HCT116 (cell line): ENCODE data around the gene FRY. TPM values are rescaled to one million over a fixed set of nuclear protein-coding genes. Genes with fewer than 3 reads are reported as not detected.

Experiments
- ATAC-seq: fragments of 200-7000 bp; cut with Tn5 transposase; 2 replicates; pipeline ENCODE4 v1.9.1; 2020; ENCODE audit warnings: mild to moderate bottlenecking, moderate library complexity
- BruUV-seq: library from RNA; stranded (reverse); fragments of 400-500 nt; replicated peaks from 2 replicates; lab custom pipeline; 2021; lab: Mats Ljungman, UMichigan
- CTCF ChIA-PET: fragments of 300-600 bp; sonication (Branson Sonifier 250); formaldehyde crosslinking; loops from one replicate; lab custom pipeline; 2021; ENCODE audit warnings: antibody characterized with exemption; lab: Charles Lee
- POLR2A ChIA-PET: fragments of 300-600, 350-600 bp; sonication (Branson Sonifier 250); formaldehyde crosslinking; loops from one replicate; lab custom pipeline; 2021; ENCODE audit warnings: antibody characterized with exemption; lab: Charles Lee
- RAD21 ChIA-PET, 2 experiments: fragments of 300-600 bp; sonication (Branson Sonifier 250); formaldehyde crosslinking; loops; one replicate each; lab custom pipeline; 2023; ENCODE audit warnings: low total read pairs in 2 of 2; ENCODE audit not compliant: uncharacterized antibody in 2 of 2, unreplicated experiment in 2 of 2, low non-redundant PET in 1 of 2; lab: Charles Lee
- DNase-seq: peaks from one replicate; pipeline ENCODE4 v3.0.0-alpha.2; 2010; ENCODE audit warnings: low read depth, low spot score
- H2AFZ ChIP-seq: fragments of 200-600 bp; shearing (Covaris generic), sonication (generic); 2 replicates; pipeline ENCODE4 v1.6.1; 2017; ENCODE audit warnings: low read depth, mixed run types, mixed read lengths, antibody characterized with exemption, low read length; ENCODE audit not compliant: poor library complexity, severe bottlenecking
- H3K27ac ChIP-seq: 2 replicates; pipeline ENCODE4 v1.5.1; 2012; ENCODE audit warnings: low read depth, low read length
- H3K27me3 ChIP-seq: fragments of 200-600 bp; sonication (generic); 2 replicates; pipeline ENCODE4 v1.6.1; 2016; ENCODE audit warnings: mixed run types, low read length, mixed read lengths; ENCODE audit not compliant: insufficient read depth
- H3K36me3 ChIP-seq, 2 experiments: fragments of 200-500 bp in 1 of 2; fragments of 200-600 bp in 1 of 2; sonication (Bioruptor generic) in 1 of 2; sonication (generic) in 1 of 2; 2 replicates each; pipeline versions ENCODE4 v1.5.1 to v1.6.1; 2014 to 2016; ENCODE audit warnings: low read length in 2 of 2, inconsistent platforms in 1 of 2, mixed read lengths in 1 of 2, mixed run types in 1 of 2; ENCODE audit not compliant: insufficient read depth in 2 of 2, control insufficient read depth in 1 of 2
- H3K4me1 ChIP-seq, 2 experiments: fragments of 200-600 bp in 1 of 2; sonication (generic) in 1 of 2; 2 replicates each; pipeline versions ENCODE4 v1.5.1 to v1.6.1; 2012 to 2017; ENCODE audit warnings: low read length in 2 of 2, inconsistent platforms in 1 of 2, mild to moderate bottlenecking in 1 of 2, mixed read lengths in 1 of 2, mixed run types in 1 of 2, moderate library complexity in 1 of 2; ENCODE audit not compliant: insufficient read depth in 2 of 2, control insufficient read depth in 1 of 2
- H3K4me2 ChIP-seq: fragments of 200-600 bp; sonication (generic); 2 replicates; pipeline ENCODE4 v1.6.1; 2017; ENCODE audit warnings: mixed run types, low read length, mixed read lengths
- H3K4me3 ChIP-seq, 2 experiments: fragments of 200-600 bp in 1 of 2; sonication (generic) in 1 of 2; replicated peaks in 1 of 2; 2 replicates each; pipeline ENCODE4 v1.5.1; 2011 to 2016; ENCODE audit warnings: low read length in 2 of 2, control low read depth in 1 of 2, low read depth in 1 of 2, mild to moderate bottlenecking in 1 of 2, mixed read lengths in 1 of 2, mixed run types in 1 of 2
- H3K79me2 ChIP-seq: fragments of 200-600 bp; sonication (generic); 2 replicates; pipeline ENCODE4 v1.6.1; 2017; ENCODE audit warnings: mild to moderate bottlenecking, mixed run types, low read length, moderate library complexity, mixed read lengths; ENCODE audit not compliant: insufficient read depth
- H3K9ac ChIP-seq: fragments of 200-600 bp; sonication (generic); 2 replicates; pipeline ENCODE4 v1.6.1; 2016; ENCODE audit warnings: low read length, mixed read lengths
- H3K9me2 ChIP-seq: fragments of 200-600 bp; sonication (generic), shearing (Covaris generic); 2 replicates; pipeline ENCODE4 v1.6.1; 2017; ENCODE audit warnings: mixed run types, mild to moderate bottlenecking, moderate library complexity; ENCODE audit not compliant: insufficient read depth
- H3K9me3 ChIP-seq, 2 experiments: fragments of 200-500 bp in 1 of 2; fragments of 200-600 bp in 1 of 2; sonication (Bioruptor generic) in 1 of 2; sonication (generic) in 1 of 2; 2 replicates each; pipeline ENCODE4 v1.6.1; 2014 to 2017; ENCODE audit warnings: low read length in 2 of 2, mixed read lengths in 2 of 2, inconsistent platforms in 1 of 2, low read depth in 1 of 2, mild to moderate bottlenecking in 1 of 2, mixed run types in 1 of 2, moderate library complexity in 1 of 2; ENCODE audit not compliant: control insufficient read depth in 1 of 2, insufficient read depth in 1 of 2
- H4K20me1 ChIP-seq: fragments of 200-600 bp; sonication (generic), shearing (Covaris generic); 2 replicates; pipeline ENCODE4 v1.6.1; 2017; ENCODE audit warnings: mixed run types, mild to moderate bottlenecking, moderate library complexity; ENCODE audit not compliant: insufficient read depth
- EZH2 ChIP-seq: fragments of 200-600 bp; sonication (generic); IDR thresholded peaks from 2 replicates; pipeline ENCODE4 v1.6.1; 2017; ENCODE audit warnings: antibody characterized with exemption, mixed run types
- EZH2phosphoT487 ChIP-seq: fragments of 200-600 bp; IDR thresholded peaks from 2 replicates; pipeline ENCODE4 v1.6.1; 2018; ENCODE audit warnings: antibody characterized with exemption, borderline replicate concordance
- FOSL1 ChIP-seq: IDR thresholded peaks from 2 replicates; pipeline ENCODE4 v1.6.1; 2012; ENCODE audit warnings: low read depth
- JUND ChIP-seq: IDR thresholded peaks from 2 replicates; pipeline ENCODE4 v1.6.1; 2012
- POLR2AphosphoS5 ChIP-seq: IDR thresholded peaks from 2 replicates; pipeline ENCODE4 v1.6.1; 2011; ENCODE audit warnings: mild to moderate bottlenecking, low read depth, low read length, moderate library complexity
- SIN3A ChIP-seq: IDR thresholded peaks from 2 replicates; pipeline ENCODE4 v1.6.1; 2012; ENCODE audit warnings: low read depth
- SRF ChIP-seq: IDR thresholded peaks from 2 replicates; pipeline ENCODE4 v1.6.1; 2012; ENCODE audit warnings: low read depth
- TCF7L2 ChIP-seq: IDR thresholded peaks from 2 replicates; pipeline ENCODE4 v1.7.0; 2011; ENCODE audit warnings: borderline replicate concordance, inconsistent platforms; ENCODE audit not compliant: insufficient read depth, insufficient read length; ENCODE audit errors: extremely low read depth
- YY1 ChIP-seq: IDR thresholded peaks from 2 replicates; pipeline ENCODE4 v1.6.1; 2011; ENCODE audit warnings: low read length, low read depth, moderate library complexity, mild to moderate bottlenecking; ENCODE audit not compliant: insufficient replicate concordance; ENCODE audit errors: extremely low read depth
- ZNF274 ChIP-seq: fragments of 200-500 bp; sonication (Bioruptor generic); IDR thresholded peaks from 2 replicates; pipeline ENCODE4 v1.6.1; 2014; ENCODE audit warnings: mild to moderate bottlenecking, low read depth, low read length, inconsistent platforms
- intact Hi-C: fragments of 100-400 bp; cut with micrococcal nuclease; formaldehyde crosslinking; loops from 2 replicates; pipeline ENCODE4 v1.10.0; 2022
- total RNA-seq: library from RNA; stranded (reverse); gene quantifications from one replicate; pipeline ENCODE4 v1.2.1, GENCODE V29; 2021; ENCODE audit not compliant: unreplicated experiment
- TF ChIP-seq, protein P1 (sequence below), 3 experiments: fragments of 200-600 bp in 1 of 3; sonication (generic) in 1 of 3; IDR thresholded peaks in 2 of 3; conservative IDR thresholded peaks in 1 of 3; 2 replicates each; pipeline ENCODE4 v1.5.1; 2012 to 2017; ENCODE audit warnings: low read depth in 2 of 3, low read length in 2 of 3, antibody characterized with exemption in 1 of 3, borderline replicate concordance in 1 of 3, control low read depth in 1 of 3, mild to moderate bottlenecking in 1 of 3, mixed read lengths in 1 of 3, mixed run types in 1 of 3, moderate library complexity in 1 of 3; ENCODE audit not compliant: insufficient read depth in 1 of 3
- TF ChIP-seq, protein P2 (sequence below): IDR thresholded peaks from 2 replicates; pipeline ENCODE4 v1.6.1; 2012
- TF ChIP-seq, protein P3 (sequence below): IDR thresholded peaks from 2 replicates; pipeline ENCODE4 v1.6.1; 2012; ENCODE audit warnings: low read depth
- TF ChIP-seq, protein P4 (sequence below): IDR thresholded peaks from 2 replicates; pipeline ENCODE4 v1.6.1; 2012

Gene FRY
- total RNA-seq, 1 experiment from 2014 or later, result 1.4 TPM

DNA sequence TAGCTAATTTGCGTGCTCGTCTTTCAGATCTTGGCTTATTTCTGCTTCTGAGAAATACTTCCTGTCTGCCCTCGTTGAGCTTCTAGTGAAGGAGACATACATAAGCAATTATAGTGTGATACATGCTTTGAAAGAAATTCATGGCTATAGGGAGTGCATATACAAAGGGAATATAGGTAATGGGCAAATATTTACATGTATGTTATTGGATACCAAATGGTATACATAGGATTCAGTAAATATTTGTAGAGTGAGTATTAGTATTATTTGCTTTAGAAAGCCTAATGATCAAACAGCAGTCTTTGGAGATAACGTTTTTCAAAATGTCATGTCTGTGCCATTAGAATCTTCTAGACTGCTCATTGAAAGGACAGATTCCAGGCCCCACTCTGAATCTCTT lies 289.0 kb downstream of the FRY start:
- ATAC-seq (no peak), DNase-seq (no peak)
- H3K9me2 ChIP-seq, result no peaks in the 10 kb centered on the region
- H3K27me3 ChIP-seq, result no peaks in the 10 kb centered on the region
- BruUV-seq, result no TSS peak
- peaks cover 12% of the 10 kb centered on the region for H3K79me2 ChIP-seq
- ChIA-PET RAD21 (no interaction called here), POLR2A (no interaction called here), CTCF (no interaction called here)
- H3K27ac ChIP-seq, result no peak overlapping the region
- H4K20me1 ChIP-seq, result no peaks in the 10 kb centered on the region
- TF ChIP-seq, protein P1, sequence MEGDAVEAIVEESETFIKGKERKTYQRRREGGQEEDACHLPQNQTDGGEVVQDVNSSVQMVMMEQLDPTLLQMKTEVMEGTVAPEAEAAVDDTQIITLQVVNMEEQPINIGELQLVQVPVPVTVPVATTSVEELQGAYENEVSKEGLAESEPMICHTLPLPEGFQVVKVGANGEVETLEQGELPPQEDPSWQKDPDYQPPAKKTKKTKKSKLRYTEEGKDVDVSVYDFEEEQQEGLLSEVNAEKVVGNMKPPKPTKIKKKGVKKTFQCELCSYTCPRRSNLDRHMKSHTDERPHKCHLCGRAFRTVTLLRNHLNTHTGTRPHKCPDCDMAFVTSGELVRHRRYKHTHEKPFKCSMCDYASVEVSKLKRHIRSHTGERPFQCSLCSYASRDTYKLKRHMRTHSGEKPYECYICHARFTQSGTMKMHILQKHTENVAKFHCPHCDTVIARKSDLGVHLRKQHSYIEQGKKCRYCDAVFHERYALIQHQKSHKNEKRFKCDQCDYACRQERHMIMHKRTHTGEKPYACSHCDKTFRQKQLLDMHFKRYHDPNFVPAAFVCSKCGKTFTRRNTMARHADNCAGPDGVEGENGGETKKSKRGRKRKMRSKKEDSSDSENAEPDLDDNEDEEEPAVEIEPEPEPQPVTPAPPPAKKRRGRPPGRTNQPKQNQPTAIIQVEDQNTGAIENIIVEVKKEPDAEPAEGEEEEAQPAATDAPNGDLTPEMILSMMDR (IDR thresholded peaks at IDR 0.05 in 2 of 3, conservative IDR thresholded peaks at IDR 0.05 in 1 of 3; ENCODE audit: borderline replicate concordance in 1 of 3, insufficient read depth in 1 of 3, low read depth in 2 of 3, low read length in 2 of 3), result no peak
- TF ChIP-seq JUND (no peak), SIN3A (no peak), TCF7L2 (no peak), EZH2phosphoT487 (no peak), EZH2 (no peak), FOSL1 (no peak), ZNF274 (no peak), SRF (no peak), POLR2AphosphoS5 (no peak), YY1 (no peak)
- TF ChIP-seq, protein P2, sequence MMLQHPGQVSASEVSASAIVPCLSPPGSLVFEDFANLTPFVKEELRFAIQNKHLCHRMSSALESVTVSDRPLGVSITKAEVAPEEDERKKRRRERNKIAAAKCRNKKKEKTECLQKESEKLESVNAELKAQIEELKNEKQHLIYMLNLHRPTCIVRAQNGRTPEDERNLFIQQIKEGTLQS, result no peak
- TF ChIP-seq, protein P3, sequence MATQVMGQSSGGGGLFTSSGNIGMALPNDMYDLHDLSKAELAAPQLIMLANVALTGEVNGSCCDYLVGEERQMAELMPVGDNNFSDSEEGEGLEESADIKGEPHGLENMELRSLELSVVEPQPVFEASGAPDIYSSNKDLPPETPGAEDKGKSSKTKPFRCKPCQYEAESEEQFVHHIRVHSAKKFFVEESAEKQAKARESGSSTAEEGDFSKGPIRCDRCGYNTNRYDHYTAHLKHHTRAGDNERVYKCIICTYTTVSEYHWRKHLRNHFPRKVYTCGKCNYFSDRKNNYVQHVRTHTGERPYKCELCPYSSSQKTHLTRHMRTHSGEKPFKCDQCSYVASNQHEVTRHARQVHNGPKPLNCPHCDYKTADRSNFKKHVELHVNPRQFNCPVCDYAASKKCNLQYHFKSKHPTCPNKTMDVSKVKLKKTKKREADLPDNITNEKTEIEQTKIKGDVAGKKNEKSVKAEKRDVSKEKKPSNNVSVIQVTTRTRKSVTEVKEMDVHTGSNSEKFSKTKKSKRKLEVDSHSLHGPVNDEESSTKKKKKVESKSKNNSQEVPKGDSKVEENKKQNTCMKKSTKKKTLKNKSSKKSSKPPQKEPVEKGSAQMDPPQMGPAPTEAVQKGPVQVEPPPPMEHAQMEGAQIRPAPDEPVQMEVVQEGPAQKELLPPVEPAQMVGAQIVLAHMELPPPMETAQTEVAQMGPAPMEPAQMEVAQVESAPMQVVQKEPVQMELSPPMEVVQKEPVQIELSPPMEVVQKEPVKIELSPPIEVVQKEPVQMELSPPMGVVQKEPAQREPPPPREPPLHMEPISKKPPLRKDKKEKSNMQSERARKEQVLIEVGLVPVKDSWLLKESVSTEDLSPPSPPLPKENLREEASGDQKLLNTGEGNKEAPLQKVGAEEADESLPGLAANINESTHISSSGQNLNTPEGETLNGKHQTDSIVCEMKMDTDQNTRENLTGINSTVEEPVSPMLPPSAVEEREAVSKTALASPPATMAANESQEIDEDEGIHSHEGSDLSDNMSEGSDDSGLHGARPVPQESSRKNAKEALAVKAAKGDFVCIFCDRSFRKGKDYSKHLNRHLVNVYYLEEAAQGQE, result no peak
- TF ChIP-seq, protein P4, sequence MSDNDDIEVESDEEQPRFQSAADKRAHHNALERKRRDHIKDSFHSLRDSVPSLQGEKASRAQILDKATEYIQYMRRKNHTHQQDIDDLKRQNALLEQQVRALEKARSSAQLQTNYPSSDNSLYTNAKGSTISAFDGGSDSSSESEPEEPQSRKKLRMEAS, result no peak
- H3K4me3 ChIP-seq, result no peak overlapping the region
- no peaks in the 10 kb centered on the region for H3K9me3 ChIP-seq
- intact Hi-C loops, result no loop called here
- no peak overlapping the region for H3K9ac ChIP-seq
- H2AFZ ChIP-seq, result no peak overlapping the region
- peaks cover 0 to 14% of the 10 kb centered on the region in 2 experiments; a peak in 2 of 4 replicates for H3K36me3 ChIP-seq
- H3K4me2 ChIP-seq, result no peak overlapping the region
- H3K4me1 ChIP-seq, result peaks cover 3 to 16% of the 10 kb centered on the region in 2 experiments; a peak in 3 of 4 replicates
